ENCODE measurements around the gene NMNAT3.

Gene NMNAT3

GRCh38 chr3:139677388-139678155 is at the start of gene NMNAT3:
Gene NMNAT3, minus strand, starts transcription at chr3:139677972. Its CDS starts 50,248 bp downstream, at chr3:139627724.
- DNase-seq, result peak; percentile 70

GRCh38 chr3:139721370-139721769 is 43.6 kb upstream of the NMNAT3 start:
- no peak for DNase-seq

GRCh38 chr3:139718415-139718814 is 40.6 kb upstream of the NMNAT3 start:
- DNase-seq, result peak; percentile 100

GRCh38 chr3:139716908-139717485 is 39.2 kb upstream of the NMNAT3 start:
- no peak for DNase-seq

GRCh38 chr3:139715743-139716360 is 38.1 kb upstream of the NMNAT3 start:
- no peak for DNase-seq

- DNase-seq, result no peak
These were observed 37.4 kb upstream of the NMNAT3 start for GRCh38 chr3:139715166-139715565.

GRCh38 chr3:139710212-139710611 is 32.4 kb upstream of the NMNAT3 start:
- DNase-seq, result no peak

GRCh38 chr3:139705631-139706030 is 27.9 kb upstream of the NMNAT3 start:
- DNase-seq, result no peak

- no peak for DNase-seq
These were observed 18.5 kb upstream of the NMNAT3 start for GRCh38 chr3:139696314-139696604.

GRCh38 chr3:139695426-139696313 is 17.9 kb upstream of the NMNAT3 start:
- no peak for DNase-seq

- DNase-seq, result no peak
These were observed 17.2 kb upstream of the NMNAT3 start for GRCh38 chr3:139695007-139695406.

- DNase-seq, result no peak
These were observed 16.8 kb upstream of the NMNAT3 start for GRCh38 chr3:139694542-139694941.

- no peak for DNase-seq
These were observed 13.8 kb upstream of the NMNAT3 start for GRCh38 chr3:139691619-139692018.

GRCh38 chr3:139689708-139690228 is 12.0 kb upstream of the NMNAT3 start:
- DNase-seq, result no peak

GRCh38 chr3:139689122-139689521 is 11.3 kb upstream of the NMNAT3 start:
- peak; percentile 95 for DNase-seq

- no peak for DNase-seq
These were observed 9.7 kb upstream of the NMNAT3 start for GRCh38 chr3:139687431-139687830.

GRCh38 chr3:139686624-139687023 is 8.9 kb upstream of the NMNAT3 start:
- no peak for DNase-seq

- no peak for DNase-seq
These were observed 8.4 kb upstream of the NMNAT3 start for GRCh38 chr3:139686206-139686605.

- no peak for DNase-seq
These were observed 1.5 kb upstream of the NMNAT3 start for GRCh38 chr3:139679220-139679775.

GRCh38 chr3:139676632-139677387 is 962 bp downstream of the NMNAT3 start:
- no peak for DNase-seq

- no peak for DNase-seq
These were observed 1.7 kb downstream of the NMNAT3 start for GRCh38 chr3:139676108-139676507.

GRCh38 chr3:139675327-139675726 is 2.4 kb downstream of the NMNAT3 start:
- no peak for DNase-seq
